Cardiac muscle cell (in vitro differentiated cells and primary cell): Measurements from ENCODE around the gene NAP1L4. TPM values are rescaled to one million over a fixed set of nuclear protein-coding genes. Genes with fewer than 3 reads are reported as not detected.
A peak's percentile ranks its signal among the peaks of the same experiment; 100 is the strongest.

Experiments
- DNase-seq, 2 donors: peaks; one replicate each; pipeline versions ENCODE4 v3.0.0 to v3.0.0-alpha.2; 2010 to 2017; ENCODE audit warnings: low read depth in 1 of 2, low spot score in 1 of 2
- H3K27ac ChIP-seq: fragments of 200-600 bp; sonication (generic); 2 replicates; pipeline ENCODE4 v1.5.1; 2016
- H3K27me3 ChIP-seq: fragments of 200-600 bp; sonication (generic); 2 replicates; pipeline ENCODE4 v1.6.0; 2016; ENCODE audit warnings: control low read depth
- H3K36me3 ChIP-seq: fragments of 200-600 bp; sonication (generic); 2 replicates; pipeline ENCODE4 v1.5.1; 2016; ENCODE audit warnings: control low read depth
- H3K4me1 ChIP-seq: fragments of 200-600 bp; sonication (generic); 2 replicates; pipeline ENCODE4 v1.8.1; 2017; ENCODE audit warnings: low read depth, mild to moderate bottlenecking, mixed run types
- H3K4me3 ChIP-seq: fragments of 200-600 bp; sonication (generic); 2 replicates; pipeline ENCODE4 v1.5.1; 2016; ENCODE audit warnings: mild to moderate bottlenecking
- H3K9me3 ChIP-seq: fragments of 200-600 bp; sonication (generic); 2 replicates; pipeline ENCODE4 v1.5.1; 2017; ENCODE audit warnings: low read depth, mild to moderate bottlenecking, control low read depth
- CTCF ChIP-seq: IDR thresholded peaks from 2 replicates; pipeline ENCODE4 v1.5.1; 2012; ENCODE audit warnings: low read depth, mild to moderate bottlenecking, low read length
- polyA plus RNA-seq: library from polyadenylated mRNA; unstranded; fragments of >200 nt; fragmentation: Nextera tagmentation; extraction: Ambion mirVana; gene quantifications from 2 replicates; pipeline ENCODE4 v1.2.1, GENCODE V29; 2016
- total RNA-seq: library from RNA; depleted of rRNA; stranded (reverse); fragments of >200 nt; gene quantifications from 2 replicates; pipeline ENCODE4 v1.2.3, GENCODE V29; 2016

Gene NAP1L4
- total and polyA plus RNA-seq, 2 experiments from 2014 or later, result 132 to 254 TPM

- Histone ChIP-seq H3K27me3 (no peaks in the 10 kb centered on the region), H3K27ac (no peak overlapping the region), H3K9me3 (no peaks in the 10 kb centered on the region), H3K36me3 (no peaks in the 10 kb centered on the region), H3K4me1 (no peaks in the 10 kb centered on the region), H3K4me3 (no peak overlapping the region)
- DNase-seq, result no peak
- no peak for TF ChIP-seq CTCF
Measured at GRCh38 chr11:3003396-3004231, 11.5 kb upstream of the NAP1L4 start.

GRCh38 chr11:3002871-3003270, 10.7 kb upstream of the NAP1L4 start:
- Histone ChIP-seq H3K27ac (no peak overlapping the region), H3K4me3 (no peak overlapping the region), H3K9me3 (no peaks in the 10 kb centered on the region), H3K4me1 (no peaks in the 10 kb centered on the region), H3K36me3 (no peaks in the 10 kb centered on the region), H3K27me3 (no peaks in the 10 kb centered on the region)
- TF ChIP-seq CTCF, result no peak
- DNase-seq, result no peak

- Histone ChIP-seq H3K27ac (no peak overlapping the region), H3K9me3 (no peaks in the 10 kb centered on the region), H3K4me3 (no peak overlapping the region), H3K27me3 (no peaks in the 10 kb centered on the region), H3K36me3 (no peaks in the 10 kb centered on the region), H3K4me1 (no peaks in the 10 kb centered on the region)
- TF ChIP-seq CTCF, result no peak
- no peak for DNase-seq
Measured at GRCh38 chr11:3002351-3002861, 10.3 kb upstream of the NAP1L4 start.

GRCh38 chr11:3001496-3001895, 9.4 kb upstream of the NAP1L4 start:
- TF ChIP-seq CTCF, result no peak
- Histone ChIP-seq H3K4me3 (no peak overlapping the region), H3K36me3 (no peaks in the 10 kb centered on the region), H3K4me1 (no peaks in the 10 kb centered on the region), H3K9me3 (no peaks in the 10 kb centered on the region), H3K27me3 (no peaks in the 10 kb centered on the region), H3K27ac (no peak overlapping the region)
- no peak for DNase-seq

GRCh38 chr11:3000032-3000961, 8.2 kb upstream of the NAP1L4 start:
- H3K36me3 ChIP-seq, result no peaks in the 10 kb centered on the region
- peak; percentile 68 to 78 for DNase-seq
- no peak for TF ChIP-seq CTCF

More at GRCh38 chr11:3000032-3000961, 8.2 kb upstream of the NAP1L4 start:
- no peak overlapping the region for H3K4me3 ChIP-seq
- peak overlapping the region; percentile 66 for H3K27ac ChIP-seq
- H3K4me1 ChIP-seq, result no peaks in the 10 kb centered on the region
- no peaks in the 10 kb centered on the region for H3K27me3 ChIP-seq
- H3K9me3 ChIP-seq, result no peaks in the 10 kb centered on the region
